ENCODE results near the gene MAN2B1.
"Not testable (repeated sequence)": the region's sequence is repeated elsewhere in the genome, so short reads cannot be mapped to it uniquely, and the experiment has no call there.

Gene MAN2B1

DNA sequence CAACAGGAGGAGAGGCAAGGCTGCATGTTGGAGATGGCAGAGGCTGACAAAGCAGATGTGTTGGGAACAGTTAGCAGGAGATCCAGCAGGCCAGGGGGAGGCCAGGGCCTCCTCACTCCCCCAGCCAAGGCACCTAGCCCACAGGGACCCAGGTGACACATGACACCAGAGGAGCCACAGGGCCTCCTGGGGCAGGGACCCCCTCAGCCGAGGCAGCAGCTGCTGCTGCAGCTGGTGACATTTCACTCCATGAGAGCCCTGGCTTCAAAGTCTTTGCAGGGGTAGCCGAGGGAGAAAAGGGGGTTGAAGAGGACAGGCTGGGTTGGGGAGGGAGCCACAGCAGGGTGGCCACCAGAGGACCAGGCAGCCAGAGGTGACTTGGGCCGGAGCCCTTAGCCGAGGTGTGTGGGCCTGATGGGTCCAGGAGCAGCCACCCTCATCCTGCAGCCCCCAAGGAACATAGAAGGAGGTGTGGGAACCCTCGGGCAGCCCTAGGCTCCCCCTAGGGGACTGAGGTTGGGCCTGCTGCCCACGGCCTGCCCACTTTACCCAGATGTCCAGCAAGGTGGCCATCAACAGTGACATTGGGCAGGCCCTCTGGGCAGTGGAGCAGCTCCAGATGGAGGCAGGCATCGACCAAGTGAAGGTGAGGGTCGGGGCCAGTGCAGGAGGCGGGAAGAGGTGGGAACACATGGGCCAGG lies 21.1 kb upstream of the MAN2B1 start, which contains the start of gene GNG14:
Gene GNG14, plus strand, starts transcription at position 503 of the 701 bp plus-strand sequence. Its CDS starts 51 bp downstream, at position 554.
- no peak for DNase-seq

DNA sequence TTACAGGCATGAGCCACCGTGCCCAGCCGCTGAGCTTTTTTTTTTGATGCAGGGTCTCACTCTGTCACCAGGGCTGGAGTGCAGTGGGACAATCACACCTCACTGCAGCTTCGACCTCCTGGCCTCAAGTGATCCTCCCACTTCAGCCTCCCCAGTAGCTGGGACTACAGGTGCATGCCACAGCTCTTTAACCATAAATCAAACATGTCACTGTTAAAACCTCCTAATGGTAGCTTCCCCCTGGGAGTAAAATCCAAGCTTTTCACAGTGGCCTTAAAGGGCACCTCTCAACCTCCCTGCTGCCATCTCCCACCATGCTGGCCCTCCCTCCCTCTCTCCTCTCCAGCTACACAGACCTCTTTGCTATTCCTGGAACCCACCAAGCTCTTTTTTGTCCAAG lies 19.3 kb upstream of the MAN2B1 start:
- no peak for DNase-seq

DNA sequence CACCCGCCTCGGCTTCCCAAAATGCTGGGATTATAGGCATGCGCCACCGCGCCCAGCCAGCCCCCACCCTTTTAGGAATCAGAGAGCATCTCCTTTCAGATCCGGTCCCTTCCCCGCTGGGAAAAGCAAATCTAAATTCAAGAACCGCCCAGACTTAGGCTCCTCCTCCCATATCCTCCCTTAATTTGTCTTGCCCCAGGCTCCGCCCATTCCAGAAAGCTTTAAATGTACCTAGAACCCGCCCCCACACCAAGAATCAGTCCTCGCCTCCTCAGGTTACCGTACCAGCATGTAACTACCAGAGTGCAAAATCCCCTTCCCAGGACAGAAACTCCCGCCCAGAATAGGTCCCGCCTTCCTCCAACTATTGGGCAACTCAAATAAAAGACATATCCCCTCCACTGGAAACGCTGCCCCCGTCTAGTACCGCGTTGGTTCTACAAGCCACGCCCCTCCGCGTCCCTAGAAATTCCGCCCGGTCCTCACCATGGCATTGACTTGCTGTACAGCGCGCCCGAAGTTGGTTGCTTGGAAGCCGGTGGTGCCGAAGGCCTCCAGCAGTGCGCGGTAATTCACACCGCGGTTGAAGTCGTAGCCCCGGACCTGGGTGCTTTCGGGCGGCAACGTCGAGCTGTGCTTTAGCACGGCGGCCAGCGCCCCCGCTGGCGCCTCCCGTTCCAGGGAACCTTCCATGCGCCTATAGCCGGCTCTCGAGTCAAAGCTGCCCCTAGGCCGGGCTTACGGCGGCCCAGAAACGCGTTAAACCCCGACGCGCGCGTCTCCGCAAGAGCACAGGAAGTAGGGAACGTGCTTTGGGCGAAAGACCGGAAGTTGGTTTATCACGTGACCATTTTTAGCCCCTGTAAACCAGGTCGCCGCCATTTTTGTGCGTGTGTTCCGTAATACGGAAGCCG lies 14.8 kb upstream of the MAN2B1 start, which contains the start of gene DHPS:
Gene DHPS, minus strand, starts transcription at position 807 of the 914 bp plus-strand sequence. Its CDS starts 114 bp downstream, at position 693.
- DNase-seq = peak; percentile 93

DNA sequence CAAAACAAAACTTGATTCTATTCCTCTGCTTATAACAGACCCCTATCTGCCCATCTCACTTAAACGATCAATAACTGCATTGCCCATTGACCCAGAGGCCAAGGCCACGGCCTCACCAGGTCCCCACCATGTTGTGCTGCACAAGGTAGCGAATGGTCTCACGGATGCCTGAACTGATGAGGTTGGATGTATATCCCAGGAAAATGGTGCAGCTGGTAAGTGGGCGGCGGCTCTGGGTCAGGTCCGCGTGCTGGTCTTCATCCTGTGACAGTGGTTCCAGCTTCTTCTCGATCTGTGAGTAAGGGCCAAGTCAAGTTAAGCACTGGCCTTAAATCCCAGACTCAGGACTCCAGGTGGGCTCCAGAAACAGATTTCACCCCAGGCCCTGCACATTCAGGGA lies 13.5 kb upstream of the MAN2B1 start:
- no peak for DNase-seq

DNA sequence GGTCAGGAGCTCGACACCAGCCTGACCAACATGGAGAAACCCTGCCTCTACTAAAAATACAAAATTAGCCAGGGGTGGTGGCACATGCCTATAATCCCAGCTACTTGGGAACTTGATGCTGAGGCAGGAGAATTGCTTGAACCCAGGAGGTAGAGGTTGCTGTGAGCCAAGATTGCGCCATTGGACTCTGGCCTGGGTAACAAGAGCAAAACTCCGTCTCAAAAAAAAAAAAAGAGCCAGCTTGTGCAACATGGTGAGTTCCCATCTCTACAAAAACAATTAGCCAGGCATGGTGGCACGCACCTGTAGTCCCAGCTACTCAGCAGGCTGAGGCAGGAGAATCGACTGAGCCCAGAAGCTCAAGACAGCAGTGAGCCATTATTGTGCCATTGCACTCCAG lies 11.5 kb upstream of the MAN2B1 start:
- not testable (repeated sequence) for DNase-seq

DNA sequence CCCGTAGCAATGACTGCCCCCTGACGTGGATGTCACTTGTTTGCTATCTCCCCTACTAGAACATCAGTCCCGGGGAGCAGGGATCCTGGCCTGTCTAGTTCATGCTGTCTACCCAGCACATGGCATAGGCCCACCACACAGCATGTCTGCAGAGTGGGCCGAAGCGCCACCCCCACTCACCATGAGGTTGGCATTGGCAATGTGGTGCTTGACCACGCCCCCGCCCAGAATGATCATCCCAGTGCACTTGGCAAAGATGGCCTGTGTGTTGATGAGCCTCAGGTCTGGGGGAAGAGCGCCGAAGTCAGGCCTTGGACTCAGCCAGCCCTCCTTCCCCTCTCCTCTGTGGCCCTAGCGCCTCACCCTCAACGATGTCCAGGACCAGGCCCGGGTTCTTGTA lies 10.4 kb upstream of the MAN2B1 start:
- DNase-seq = no peak

DNA sequence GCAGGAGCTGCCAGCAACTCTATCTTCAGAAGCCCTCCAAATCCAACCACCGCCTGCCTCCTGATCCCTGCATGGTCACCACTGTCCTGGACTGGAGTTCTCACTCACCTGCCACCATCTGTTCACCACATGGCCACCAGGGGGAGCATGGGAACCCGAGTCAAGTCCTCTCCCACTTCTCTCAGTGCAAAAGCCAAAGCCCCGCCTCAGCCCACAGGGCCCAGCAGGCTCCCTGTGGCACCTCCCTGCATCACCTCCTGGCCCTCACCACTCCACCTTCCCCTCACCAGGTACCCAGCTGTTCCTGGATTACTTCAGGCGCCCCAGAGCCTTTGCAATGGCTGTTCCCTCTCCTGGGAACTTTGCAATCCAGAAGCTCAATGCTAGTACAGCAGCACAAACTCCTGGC lies 9.8 kb upstream of the MAN2B1 start:
- DNase-seq = peak; percentile 96

DNA sequence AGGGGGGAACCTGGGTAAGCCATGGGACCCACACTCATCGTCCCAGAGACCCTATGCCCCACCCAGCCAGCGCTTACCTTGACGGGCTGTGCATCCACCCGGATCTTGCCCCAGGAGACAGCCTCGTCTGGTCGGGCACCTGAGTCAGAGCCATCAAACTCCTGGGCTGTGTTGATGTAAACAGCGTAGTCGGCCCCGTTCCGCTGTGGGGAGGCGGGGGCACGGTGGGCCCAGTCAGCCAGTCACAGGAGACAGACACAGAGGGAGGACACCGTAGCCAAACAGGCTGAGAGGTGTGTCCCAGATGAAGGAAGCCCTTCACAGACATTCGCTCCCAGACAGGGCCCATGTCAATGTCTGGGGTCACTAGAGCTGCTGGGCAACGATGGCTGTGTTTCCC lies 9.4 kb upstream of the MAN2B1 start:
- DNase-seq = no peak

DNA sequence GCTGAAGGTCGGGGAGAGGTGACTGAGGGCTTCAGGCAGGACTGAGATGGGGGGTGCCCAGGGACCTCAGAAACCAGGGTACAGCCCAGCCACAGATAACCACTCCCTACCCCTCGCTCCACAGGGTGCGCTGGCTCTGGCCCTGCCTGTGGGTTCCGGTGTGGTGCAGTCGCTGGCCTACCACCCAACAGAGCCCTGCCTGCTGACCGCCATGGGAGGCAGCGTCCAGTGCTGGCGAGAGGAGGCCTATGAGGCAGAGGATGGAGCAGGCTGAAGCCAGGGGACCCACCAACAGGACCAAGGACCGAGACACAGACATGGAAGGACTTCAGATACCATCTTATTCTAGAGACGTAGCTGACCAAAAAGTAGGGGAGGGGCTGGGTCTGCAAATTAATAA lies 8.9 kb upstream of the MAN2B1 start:
- no peak for DNase-seq

DNA sequence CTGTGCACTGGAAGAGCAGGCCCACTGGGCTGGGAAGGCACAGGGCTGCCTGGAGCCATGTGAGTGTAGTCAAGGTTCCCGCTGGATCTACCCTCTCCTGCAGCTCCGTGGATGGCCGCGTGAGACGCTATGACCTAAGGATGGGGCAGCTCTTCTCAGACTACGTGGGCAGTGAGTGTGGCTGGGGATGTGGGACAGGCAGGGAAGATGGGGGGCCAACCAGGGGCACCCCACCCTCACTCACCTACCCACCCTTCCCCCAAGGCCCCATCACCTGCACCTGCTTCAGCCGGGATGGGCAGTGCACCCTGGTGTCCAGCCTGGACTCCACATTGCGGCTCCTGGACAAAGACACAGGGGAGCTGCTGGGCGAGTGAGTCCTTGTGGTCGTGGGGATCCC lies 6.2 kb upstream of the MAN2B1 start:
- no peak for DNase-seq

DNA sequence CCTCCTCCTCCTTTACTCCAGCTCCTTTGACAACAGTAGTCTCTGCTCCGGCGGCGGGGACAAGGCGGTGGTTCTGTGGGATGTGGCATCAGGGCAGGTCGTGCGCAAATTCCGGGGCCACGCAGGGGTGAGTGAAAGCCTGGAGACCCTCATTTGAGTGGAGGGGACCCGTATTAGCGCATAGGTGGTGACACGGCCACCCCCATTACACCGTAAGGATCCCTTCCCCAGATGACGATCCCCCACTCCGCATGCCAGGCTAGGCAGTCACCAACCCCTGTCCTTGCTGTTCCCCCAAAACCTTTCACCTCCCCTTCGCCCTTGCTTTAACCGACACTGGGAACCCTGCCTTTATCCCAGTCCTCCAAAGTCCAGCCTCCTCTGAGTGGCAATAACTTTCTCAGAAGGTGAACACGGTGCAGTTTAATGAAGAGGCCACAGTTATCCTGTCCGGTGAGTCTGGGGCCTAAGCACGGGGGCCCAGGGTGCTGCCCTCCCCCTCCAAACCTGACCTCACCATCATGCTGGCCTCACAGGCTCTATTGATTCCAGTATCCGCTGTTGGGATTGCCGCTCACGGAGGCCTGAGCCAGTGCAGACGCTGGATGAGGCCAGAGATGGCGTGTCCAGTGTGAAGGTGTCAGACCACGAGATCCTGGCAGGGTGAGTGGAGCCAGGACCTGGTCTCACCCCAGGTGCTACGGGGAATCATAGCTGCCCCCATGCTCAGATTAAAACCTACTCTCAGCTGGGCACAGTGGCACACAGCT lies 3.8 kb upstream of the MAN2B1 start:
- DNase-seq = no peak

DNA sequence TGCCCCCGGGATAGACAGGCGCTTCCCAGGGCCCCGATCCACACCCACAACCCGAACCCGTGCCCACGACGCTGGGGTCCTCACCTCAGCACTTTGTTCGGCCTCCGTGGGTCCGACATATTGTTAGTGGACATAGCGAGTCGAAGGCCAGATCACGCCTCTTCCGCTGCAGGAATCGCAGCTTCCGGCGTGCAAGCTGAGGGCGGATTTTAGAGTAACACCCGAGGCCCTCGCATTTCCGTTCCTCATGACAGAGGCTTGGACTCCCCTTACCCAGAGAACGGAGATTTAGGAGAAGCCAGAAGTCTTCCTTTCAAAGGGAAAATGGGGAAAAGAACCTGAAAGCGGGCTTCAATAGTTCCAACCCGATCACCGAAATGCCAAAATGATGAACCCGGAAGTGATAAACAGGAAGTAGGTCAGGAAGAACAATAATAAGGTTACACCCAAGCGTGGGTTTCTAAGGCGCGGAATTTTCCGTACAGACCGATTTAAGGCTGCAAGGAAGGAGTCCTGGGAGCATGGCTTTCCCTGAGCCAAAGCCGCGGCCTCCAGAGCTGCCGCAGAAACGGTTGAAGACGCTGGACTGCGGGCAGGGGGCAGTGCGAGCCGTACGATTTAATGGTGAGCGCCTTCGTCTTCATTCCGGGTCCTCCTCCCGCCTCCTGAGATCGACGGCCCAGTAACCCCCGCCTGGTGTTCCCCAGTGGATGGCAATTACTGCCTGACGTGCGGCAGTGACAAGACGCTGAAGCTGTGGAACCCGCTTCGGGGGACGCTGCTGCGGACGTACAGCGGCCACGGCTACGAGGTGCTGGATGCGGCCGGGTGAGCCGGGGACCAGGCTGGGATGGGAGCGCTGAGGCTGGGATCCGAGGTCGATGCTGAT lies 3.0 kb upstream of the MAN2B1 start:
- peak; percentile 91 for DNase-seq

DNA sequence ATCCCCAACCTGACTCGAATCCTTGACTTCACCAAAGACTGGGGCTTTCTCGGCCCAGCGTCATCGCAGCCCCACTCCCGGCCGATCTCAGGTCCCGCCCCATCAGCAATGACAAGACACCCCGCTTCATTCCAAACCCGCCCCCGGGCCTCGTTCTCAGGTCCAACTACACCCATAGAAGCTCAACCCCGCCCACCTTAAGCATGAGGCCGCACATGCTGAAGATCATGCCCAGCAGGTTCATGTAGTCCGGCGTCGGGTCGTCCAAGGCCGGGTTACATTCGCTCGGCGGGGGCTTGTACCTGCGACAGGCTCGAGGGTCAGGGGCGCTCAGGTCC lies 2.4 kb upstream of the MAN2B1 start:
- DNase-seq = no peak

DNA sequence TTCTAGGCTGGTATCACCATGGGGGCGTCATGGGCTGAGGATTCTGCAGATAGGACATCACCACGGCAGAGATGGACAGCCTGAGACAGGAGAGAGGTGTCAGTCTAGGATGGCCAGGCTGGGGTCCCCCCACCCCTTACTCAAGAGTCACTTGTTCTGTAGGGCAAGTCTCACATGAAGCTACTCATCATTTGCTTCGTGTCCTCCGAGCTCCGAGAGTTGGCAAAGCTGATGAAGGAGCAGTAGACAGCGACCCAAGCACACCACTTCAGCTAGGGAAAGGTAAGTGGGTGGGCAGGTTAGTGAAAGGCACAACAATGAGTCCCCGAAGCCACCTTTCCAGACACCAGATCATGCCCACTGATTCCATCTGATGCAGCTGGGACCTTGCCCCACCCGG lies 1.8 kb upstream of the MAN2B1 start:
- no peak for DNase-seq

DNA sequence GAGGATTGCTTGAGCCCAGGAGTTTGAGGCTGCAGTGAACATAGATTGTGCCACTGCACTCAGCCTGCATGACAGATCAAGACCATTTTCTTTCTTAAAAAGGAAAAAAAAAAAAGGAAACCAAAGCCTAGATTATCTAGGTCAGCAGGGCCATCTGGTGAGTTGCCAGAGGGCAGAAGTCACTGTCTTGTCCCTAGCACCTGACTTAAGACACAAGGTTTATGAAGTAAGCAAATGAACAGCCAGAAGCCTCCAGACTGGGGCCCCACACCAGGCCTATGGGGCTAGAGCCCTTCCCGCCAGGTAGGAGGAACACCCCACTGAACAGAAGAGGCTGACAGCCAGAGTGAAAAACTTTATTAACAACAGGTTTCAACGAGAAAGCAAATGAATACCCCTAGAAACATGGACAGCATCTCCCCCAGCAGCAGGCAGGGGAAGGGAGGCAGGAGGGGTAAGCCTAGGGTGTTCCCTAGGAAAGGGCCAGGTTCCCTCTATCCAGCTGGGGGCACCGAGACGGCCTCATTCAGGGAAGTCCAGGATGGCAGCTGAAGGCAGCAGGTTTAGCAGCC lies 1.3 kb upstream of the MAN2B1 start:
- no peak for DNase-seq

DNA sequence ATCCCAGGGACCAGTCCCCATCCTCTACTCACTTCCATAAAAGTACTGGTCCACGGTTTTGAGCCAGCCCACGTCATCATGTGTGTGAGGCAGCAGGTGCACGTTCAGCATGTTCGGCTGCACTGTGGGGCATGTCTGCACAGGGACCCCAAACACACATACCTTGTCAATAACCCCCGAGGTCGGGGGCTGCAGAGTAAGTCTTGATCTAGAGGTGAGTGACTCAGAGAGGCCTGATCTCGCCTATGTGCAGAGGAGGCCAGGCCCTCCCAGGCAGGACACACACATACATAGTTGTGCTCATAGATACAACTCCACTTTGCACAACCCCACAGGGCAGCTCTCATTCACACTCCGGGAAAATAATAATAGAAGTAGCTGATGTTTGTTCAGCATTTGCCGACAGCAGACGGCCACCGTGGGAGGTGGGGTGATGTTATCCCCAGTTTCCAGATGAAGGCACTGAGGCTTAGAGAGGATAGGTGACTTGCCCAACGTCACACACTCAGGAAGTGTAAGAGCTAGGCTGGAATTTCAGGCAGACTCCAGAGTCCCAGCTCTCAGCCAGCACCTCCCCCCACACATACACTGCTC lies 774 bp downstream of the MAN2B1 start:
- DNase-seq = peak; percentile 73

DNA sequence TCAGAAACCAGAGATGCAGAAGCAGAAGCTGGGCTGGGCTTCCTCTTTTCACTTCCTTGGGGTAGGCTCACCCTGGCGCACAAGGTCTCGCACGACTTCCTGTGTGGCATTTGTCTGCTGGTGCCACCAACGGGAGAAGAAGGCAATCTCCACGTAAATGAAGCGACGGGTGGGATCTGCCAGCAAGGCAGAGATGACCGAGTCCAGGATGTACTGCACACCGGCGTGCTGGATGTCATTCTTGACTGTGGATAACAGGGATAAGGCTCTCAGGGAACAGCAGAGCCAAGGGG lies 1.3 kb downstream of the MAN2B1 start:
- peak; percentile 76 for DNase-seq

DNA sequence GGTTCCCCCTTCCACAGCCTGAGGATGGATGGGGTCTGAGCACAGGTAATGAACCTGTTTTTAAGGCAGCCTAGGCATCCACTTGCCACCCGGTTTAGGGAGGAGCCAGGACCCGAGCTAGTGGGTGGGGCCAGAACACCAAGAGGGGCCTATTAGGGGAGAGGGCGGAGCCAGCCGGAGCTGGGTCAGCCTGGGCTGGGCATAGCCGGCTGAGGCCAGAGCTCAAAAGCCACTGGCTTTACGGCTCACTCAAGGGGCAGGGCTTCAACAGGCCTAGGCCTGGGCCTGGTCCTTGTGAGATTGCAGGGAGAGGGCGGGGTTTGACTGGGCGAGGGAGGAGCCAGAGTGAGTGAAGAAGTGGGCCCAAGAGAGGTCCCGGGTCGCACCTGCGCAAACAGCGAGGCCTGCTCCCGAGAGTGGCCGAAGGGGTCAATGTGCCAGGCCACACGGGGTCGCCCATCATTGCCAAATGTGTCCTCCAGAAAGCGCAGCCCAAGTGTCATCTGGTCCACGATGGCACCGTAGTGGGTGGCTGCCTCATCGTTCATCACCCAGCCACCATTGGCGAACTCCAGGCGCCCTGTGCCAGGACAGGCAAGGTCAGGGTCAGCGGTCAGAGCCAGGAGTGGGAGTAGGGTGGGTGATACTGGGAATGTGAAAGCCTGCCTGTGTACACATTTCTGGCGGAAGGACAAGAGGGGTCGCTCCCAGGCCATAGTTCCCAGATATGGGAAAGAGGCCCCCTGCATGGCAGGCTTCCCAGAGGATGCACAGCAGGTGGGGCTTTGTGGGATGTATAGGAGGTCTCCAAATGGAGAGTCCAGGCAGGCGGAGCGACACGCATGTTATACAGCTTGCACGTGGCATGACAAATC lies 1.9 kb downstream of the MAN2B1 start:
- DNase-seq = no peak

DNA sequence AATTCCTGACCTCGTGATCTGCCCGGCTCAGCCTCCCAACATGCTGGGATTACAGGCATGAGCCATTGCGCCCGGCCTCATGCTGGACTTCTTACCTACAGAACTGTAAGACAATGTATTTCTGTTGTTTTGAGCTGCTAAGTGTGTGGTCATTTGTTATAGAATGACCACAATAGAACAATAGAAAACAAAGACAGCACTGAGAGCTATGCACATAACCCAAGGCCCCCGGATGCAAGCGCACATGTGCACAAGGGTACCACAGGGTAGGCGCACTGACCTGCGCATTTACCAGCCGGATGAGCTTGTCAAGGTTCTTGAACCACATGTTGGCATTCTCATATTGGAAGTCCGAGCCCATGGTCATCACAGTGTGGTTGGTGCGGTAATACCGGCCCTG lies 5.6 kb downstream of the MAN2B1 start:
- DNase-seq = no peak

DNA sequence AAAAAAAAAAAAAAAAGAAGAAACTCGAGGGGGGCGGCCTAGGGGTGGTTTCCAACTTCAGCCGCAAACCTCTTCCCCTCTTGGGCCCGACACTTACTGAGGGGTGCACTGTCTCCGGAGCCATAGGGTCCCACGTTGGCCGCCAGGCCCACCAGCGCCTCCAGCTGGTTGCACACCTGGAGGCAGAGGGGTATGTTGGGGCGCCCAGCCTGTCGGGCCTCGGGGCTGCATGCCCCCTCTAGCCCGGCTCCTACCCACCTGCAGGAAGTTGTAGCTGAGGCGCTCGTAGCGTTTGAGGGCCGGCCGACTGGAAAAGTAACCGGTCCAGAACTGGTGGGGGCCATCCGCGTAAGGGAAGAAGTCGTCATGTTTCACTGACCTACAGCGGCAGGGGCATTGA lies 8.6 kb downstream of the MAN2B1 start:
- DNase-seq = no peak
